Esophagus muscularis mucosa (tissue), 4 donors: ENCODE data around the gene SEMA7A. TPM values are rescaled to one million over a fixed set of nuclear protein-coding genes. Genes with fewer than 3 reads are reported as not detected.

Experiments used
- DNase-seq: peaks from one replicate; pipeline ENCODE4 v3.0.0-alpha.2; 2017; ENCODE audit errors: extremely low spot score
- H3K27ac ChIP-seq, 4 donors: fragments of 200-600 bp; sonication (generic); replicated peaks in 1 of 4; 1 replicate in 3 of 4; 2 replicates in 1 of 4; pipeline ENCODE4 v1.5.1; 2016 to 2019; ENCODE audit warnings: mild to moderate bottlenecking in 1 of 4
- H3K27me3 ChIP-seq, 4 donors: fragments of 200-600 bp; sonication (generic); one replicate each; pipeline versions ENCODE4 v1.5.1 to v1.6.0; 2016 to 2019
- H3K36me3 ChIP-seq, 4 donors: fragments of 200-600 bp; sonication (generic); one replicate each; pipeline ENCODE4 v1.5.1; 2016 to 2019
- H3K4me1 ChIP-seq, 4 donors: fragments of 200-600 bp; sonication (generic); one replicate each; pipeline ENCODE4 v1.5.1; 2016 to 2019
- H3K4me3 ChIP-seq, 4 donors: fragments of 200-600 bp; sonication (generic); 1 replicate in 2 of 4; 2 replicates in 2 of 4; pipeline ENCODE4 v1.5.1; 2016 to 2019; ENCODE audit warnings: mild to moderate bottlenecking in 4 of 4, moderate library complexity in 1 of 4
- H3K9me3 ChIP-seq, 4 donors: fragments of 200-600 bp; sonication (generic); 1 replicate in 3 of 4; 2 replicates in 1 of 4; pipeline ENCODE4 v1.5.1; 2016 to 2019
- EP300 ChIP-seq: sonication (generic); formaldehyde crosslinking; IDR thresholded peaks from one replicate; pipeline ENCODE4 v1.6.1; 2017; ENCODE audit warnings: antibody characterized with exemption
- POLR2A ChIP-seq: fragments of 450-650 bp; IDR thresholded peaks from one replicate; pipeline ENCODE4 v1.6.1; 2017; ENCODE audit warnings: antibody characterized with exemption, moderate library complexity, mild to moderate bottlenecking, low read depth
- POLR2AphosphoS5 ChIP-seq, 2 donors: sonication (generic); formaldehyde crosslinking; IDR thresholded peaks; one replicate each; pipeline ENCODE4 v1.6.1; 2017; ENCODE audit warnings: antibody characterized with exemption in 2 of 2
- WGBS: methylation state at CpG from one replicate; pipeline ENCODE4 v1.1.5; 2018; 5-methylcytosine and 5-hydroxymethylcytosine counted together
- intact Hi-C: fragments of 100-400 bp; cut with DNase I; formaldehyde crosslinking; loops from one replicate; pipeline ENCODE4 v1.15.1; 2023
- total RNA-seq, 4 donors: library from RNA; depleted of rRNA; stranded (reverse); fragments of >200 nt; gene quantifications; one replicate each; pipeline versions ENCODE4 v1.1.0 to v1.2.1, GENCODE V29; 2016
- TF ChIP-seq, protein P1 (sequence below), 3 experiments: fragments of 200-600 bp in 2 of 3; fragments of 450-650 bp in 1 of 3; sonication (generic) in 2 of 3; IDR thresholded peaks; one replicate each; pipeline ENCODE4 v1.5.1; 2017 to 2019; ENCODE audit warnings: antibody characterized with exemption in 3 of 3, mild to moderate bottlenecking in 2 of 3, moderate library complexity in 1 of 3

Gene SEMA7A
- total RNA-seq, 4 donors from 2014 or later, result 1.2 to 4.1 (median 2.7) TPM

DNA sequence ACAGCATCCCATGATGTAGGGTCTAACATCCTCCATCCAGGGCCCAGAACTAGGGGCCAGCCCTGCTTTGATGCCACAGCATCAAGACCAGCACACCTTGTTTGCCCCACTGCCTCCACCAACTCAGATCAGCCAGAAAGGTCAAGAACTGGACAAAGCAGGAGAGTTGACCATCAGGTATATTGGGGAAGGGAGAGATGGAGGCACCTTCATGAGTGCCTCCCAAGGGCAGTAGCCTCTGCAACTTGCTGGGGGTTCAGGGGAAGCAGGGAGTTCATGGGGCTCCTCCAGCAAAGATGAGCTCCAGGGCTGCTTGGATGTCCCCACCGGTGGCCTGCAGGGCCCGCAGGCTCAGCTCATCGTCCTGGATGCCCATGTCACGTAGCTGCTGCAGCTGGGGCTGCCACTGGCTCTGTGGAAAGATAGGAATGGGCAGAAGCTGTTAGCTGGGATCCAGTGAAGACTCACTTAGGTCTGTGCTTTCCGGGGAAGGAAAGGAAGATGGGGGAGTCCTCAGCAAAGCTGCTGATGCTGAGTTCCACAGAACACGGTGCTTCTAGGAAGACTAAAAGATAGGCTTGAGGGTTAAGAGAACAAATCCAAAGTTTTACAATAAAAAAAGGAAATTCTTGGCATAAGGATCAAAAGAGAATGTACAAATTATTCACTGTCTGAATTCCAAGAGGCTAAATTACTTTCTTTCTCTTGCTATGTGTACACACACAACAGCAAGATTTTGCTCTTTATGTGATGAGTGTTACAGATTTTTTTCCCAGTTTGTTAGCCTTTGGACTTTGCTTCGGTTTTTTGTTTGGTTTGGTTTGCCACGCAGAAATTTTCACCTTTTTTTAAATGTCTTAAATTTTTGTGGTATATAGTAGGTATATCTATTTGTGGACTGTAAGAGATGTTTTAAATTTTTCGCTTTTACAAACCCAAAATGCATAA is 12.3 kb upstream of the SEMA7A start:
- Histone ChIP-seq H3K27me3 (no peaks in the 10 kb centered on the region), H3K4me3 (no peak overlapping the region), H3K9me3 (no peaks in the 10 kb centered on the region), H3K4me1 (peaks cover 0 to 11% (median under 1%) of the 10 kb centered on the region in 4 donors), H3K27ac (no peak overlapping the region), H3K36me3 (peaks cover 44 to 71% (median 63%) of the 10 kb centered on the region in 4 donors)
- intact Hi-C loops, result no loop called here
- no peak for TF ChIP-seq EP300
- WGBS, result 87% methylated on average over 5 of the region's 9 CpGs
- no peak for DNase-seq

DNA sequence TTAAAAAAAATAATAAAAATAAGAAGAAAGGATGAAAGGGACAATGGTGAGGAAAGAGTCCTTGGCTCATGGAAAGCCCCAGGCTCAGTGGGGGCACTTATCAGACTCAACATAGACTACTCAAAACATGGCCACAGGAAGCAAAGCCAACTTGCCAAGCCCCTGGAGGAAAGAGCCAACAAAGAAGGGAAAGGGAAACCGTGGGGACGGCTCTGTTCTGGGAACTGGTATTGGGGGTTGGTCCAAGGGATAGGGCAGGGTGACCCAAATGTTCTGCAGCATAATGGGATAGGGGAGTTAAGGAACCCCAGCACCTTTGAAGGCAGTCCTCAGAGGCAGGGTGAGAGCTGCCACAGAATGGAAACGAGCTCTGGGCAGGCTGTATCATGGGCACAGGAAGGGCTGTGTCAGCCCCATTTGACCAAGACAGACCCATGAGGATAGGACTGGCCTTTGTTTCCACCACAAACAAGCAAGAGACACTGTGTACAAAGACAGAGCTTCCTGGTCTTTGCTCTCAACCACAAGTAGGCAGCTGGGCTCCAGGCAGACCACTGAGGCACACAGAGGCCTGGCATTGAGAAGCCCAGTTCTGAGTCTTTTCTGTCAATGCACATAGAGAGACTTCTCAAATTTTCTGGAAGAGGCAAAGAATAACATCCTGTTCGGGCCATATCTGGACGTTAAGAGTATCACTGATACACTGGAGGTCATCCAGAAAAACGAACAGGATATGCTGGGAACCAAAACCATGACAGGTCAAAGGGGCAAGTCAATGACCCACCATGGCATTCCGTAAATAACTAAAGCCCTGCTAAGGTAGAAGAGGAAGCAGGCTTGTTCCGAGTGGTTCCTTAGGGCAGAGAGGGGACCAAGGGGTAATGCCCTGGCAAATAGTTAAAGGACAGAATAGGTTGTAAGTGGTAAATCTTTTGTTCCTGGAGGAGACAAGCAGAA is 10.6 kb upstream of the SEMA7A start:
- TF ChIP-seq EP300, result no peak
- Histone ChIP-seq H3K9me3 (no peaks in the 10 kb centered on the region), H3K4me1 (peaks cover 0 to 11% (median 1%) of the 10 kb centered on the region in 4 donors), H3K27ac (peak overlapping the region in 1 of 4 donors; percentile 13), H3K36me3 (peaks cover 35 to 54% (median 46%) of the 10 kb centered on the region in 4 donors), H3K27me3 (no peaks in the 10 kb centered on the region), H3K4me3 (no peak overlapping the region)
- intact Hi-C loops, result no loop called here
- DNase-seq, result no peak
- 71% methylated on average over 8 of the region's 8 CpGs for WGBS

DNA sequence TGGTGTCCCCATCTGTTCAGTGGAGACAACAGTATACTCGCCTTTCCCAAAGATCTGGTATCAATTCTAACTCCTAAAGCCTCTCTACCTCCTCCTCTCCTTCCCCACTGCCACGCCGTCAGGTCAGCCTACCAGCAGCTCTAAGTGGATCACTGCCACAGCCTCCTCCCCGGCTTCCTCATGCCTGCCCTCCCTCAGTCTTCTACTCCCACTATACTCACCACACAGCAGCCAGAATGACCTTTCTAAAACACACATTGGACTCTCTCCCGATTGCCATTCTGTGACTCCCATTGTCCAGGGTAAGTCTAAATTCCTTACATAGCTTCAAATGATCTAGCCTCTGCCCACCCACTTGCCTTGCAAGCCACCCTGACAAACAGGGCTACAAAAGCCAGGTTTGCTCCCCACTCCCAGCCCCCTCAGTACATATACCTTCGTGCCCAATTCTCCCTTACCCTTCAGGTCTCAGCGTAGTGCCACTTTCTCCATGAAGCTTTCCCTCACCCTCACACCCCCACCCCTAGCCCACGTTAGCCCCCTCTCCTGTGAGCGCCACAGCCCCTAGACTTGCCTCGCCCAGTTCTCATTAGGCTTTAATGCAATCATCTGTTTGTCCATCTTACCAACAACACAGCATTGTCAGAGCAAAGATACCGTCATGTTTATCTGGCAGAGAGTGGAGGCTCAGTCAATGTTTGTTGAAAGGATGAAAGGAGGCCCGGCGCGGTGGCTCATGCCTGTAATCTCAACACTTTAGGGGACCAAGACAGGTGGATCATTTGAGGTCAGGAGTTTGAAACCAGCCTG is 9.5 kb upstream of the SEMA7A start:
- no peak for DNase-seq
- no peaks in the 10 kb centered on the region for H3K9me3 ChIP-seq
- WGBS, result 72% methylated on average over 14 of the region's 14 CpGs
- H3K4me1 ChIP-seq, result peaks cover 0 to 11% (median 1%) of the 10 kb centered on the region in 4 donors
- peaks cover 25 to 44% (median 35%) of the 10 kb centered on the region in 4 donors for H3K36me3 ChIP-seq
- H3K27ac ChIP-seq, result no peak overlapping the region
- no peak overlapping the region for H3K4me3 ChIP-seq
- intact Hi-C loops, result no loop called here
- TF ChIP-seq EP300 (no peak), POLR2AphosphoS5 (IDR thresholded peaks at IDR 0.05) (no peak), POLR2A (no peak)
- no peaks in the 10 kb centered on the region for H3K27me3 ChIP-seq

DNA sequence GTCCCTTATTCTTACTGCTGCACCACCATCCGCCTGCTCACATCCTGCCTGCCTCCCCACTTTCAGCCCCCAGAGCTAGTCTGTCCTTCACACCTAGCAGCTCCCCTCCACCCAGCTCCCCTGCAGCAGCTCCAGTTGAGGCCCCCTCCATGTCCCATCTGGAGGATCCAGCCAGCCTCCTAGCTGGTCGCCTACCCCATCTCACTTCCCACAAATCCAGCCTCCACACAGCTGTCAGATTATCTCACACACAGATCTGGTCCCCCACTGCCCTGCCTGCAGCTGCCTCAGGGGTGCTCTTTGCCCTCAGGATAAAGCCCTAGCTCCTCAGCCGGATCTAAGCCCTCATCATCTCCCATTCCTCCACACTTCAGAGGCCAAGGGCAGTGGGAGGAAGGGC is 8.8 kb upstream of the SEMA7A start:
- Histone ChIP-seq H3K27ac (no peak overlapping the region), H3K36me3 (peaks cover 19 to 37% (median 28%) of the 10 kb centered on the region in 4 donors), H3K4me1 (peaks cover 0 to 11% (median 1%) of the 10 kb centered on the region in 4 donors), H3K4me3 (no peak overlapping the region), H3K9me3 (no peaks in the 10 kb centered on the region), H3K27me3 (no peaks in the 10 kb centered on the region)
- 59% methylated on average over 3 of the region's 3 CpGs for WGBS
- TF ChIP-seq POLR2AphosphoS5 (IDR thresholded peaks at IDR 0.05) (no peak), POLR2A (no peak), EP300 (no peak)
- TF ChIP-seq, protein P1, sequence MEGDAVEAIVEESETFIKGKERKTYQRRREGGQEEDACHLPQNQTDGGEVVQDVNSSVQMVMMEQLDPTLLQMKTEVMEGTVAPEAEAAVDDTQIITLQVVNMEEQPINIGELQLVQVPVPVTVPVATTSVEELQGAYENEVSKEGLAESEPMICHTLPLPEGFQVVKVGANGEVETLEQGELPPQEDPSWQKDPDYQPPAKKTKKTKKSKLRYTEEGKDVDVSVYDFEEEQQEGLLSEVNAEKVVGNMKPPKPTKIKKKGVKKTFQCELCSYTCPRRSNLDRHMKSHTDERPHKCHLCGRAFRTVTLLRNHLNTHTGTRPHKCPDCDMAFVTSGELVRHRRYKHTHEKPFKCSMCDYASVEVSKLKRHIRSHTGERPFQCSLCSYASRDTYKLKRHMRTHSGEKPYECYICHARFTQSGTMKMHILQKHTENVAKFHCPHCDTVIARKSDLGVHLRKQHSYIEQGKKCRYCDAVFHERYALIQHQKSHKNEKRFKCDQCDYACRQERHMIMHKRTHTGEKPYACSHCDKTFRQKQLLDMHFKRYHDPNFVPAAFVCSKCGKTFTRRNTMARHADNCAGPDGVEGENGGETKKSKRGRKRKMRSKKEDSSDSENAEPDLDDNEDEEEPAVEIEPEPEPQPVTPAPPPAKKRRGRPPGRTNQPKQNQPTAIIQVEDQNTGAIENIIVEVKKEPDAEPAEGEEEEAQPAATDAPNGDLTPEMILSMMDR (IDR thresholded peaks at IDR 0.05), result no peak
- no peak for DNase-seq
- intact Hi-C loops, result no loop called here

DNA sequence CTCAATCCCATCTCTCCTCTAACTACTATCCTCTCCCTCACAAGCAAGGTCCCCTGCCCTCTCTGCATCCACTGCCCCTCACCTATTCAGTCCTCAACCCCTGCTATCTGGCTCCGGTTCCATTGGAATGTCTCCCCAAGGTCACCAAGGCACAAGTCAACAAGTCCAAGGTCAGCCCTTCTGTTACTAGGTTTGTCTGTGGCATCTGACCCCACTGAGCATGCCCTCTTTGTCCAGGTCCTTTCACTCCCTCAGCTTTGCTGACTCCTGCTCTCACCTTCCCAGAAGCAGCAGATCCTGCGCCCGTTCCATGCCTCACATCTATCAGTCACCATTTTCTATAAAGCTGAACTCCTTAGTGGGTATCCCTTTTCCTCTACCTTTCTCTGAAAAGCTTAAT is 8.3 kb upstream of the SEMA7A start:
- TF ChIP-seq POLR2AphosphoS5 (IDR thresholded peaks at IDR 0.05) (no peak), EP300 (no peak), POLR2A (no peak)
- TF ChIP-seq, protein P1 (IDR thresholded peaks at IDR 0.05), result no peak
- intact Hi-C loops, result no loop called here
- 81% methylated on average over 3 of the region's 3 CpGs for WGBS

More for the DNA sequence above, 8.3 kb upstream of the SEMA7A start:
- Histone ChIP-seq H3K27me3 (no peaks in the 10 kb centered on the region), H3K4me1 (peaks cover 0 to 11% (median 1%) of the 10 kb centered on the region in 4 donors), H3K36me3 (peaks cover 14 to 31% (median 23%) of the 10 kb centered on the region in 4 donors), H3K9me3 (no peaks in the 10 kb centered on the region), H3K4me3 (no peak overlapping the region), H3K27ac (no peak overlapping the region)
- no peak for DNase-seq
